Sciatic nerve (tissue), 2 donors: ENCODE results near the gene ZSWIM7. TPM values are rescaled to one million over a fixed set of nuclear protein-coding genes. Genes with fewer than 3 reads are reported as not detected.
A peak's percentile ranks its signal among the peaks of the same experiment; 100 is the strongest.
"Not testable (repeated sequence)": the region's sequence is repeated elsewhere in the genome, so short reads cannot be mapped to it uniquely, and the experiment has no call there.

Source experiments
- ATAC-seq: fragments of 200-7000 bp; cut with Tn5 transposase; one replicate; pipeline ENCODE4 v1.9.1; 2020; ENCODE audit warnings: mild to moderate bottlenecking, moderate library complexity
- DNase-seq: peaks from one replicate; pipeline ENCODE4 v3.0.0-alpha.2; 2020; ENCODE audit warnings: low spot score
- intact Hi-C: fragments of 100-400 bp; cut with DNase I; formaldehyde crosslinking; loops from one replicate; pipeline ENCODE4 v1.14.2; 2022
- total RNA-seq: library from RNA; stranded (reverse); fragmentation: NEBNext Ultra II Directional; extraction: Animal tissue kit (Norgen Biotek cat#: 25700); gene quantifications from one replicate; pipeline ENCODE4 v1.2.1, GENCODE V29; 2021
- donor health status: DM: no; HTN: no; CAD: no.
- donor health status: DM: no; HTN: no; CAD: no.

The ZSWIM7 gene
- total RNA-seq, 1 donor from 2014 or later = 19.3 TPM

DNA sequence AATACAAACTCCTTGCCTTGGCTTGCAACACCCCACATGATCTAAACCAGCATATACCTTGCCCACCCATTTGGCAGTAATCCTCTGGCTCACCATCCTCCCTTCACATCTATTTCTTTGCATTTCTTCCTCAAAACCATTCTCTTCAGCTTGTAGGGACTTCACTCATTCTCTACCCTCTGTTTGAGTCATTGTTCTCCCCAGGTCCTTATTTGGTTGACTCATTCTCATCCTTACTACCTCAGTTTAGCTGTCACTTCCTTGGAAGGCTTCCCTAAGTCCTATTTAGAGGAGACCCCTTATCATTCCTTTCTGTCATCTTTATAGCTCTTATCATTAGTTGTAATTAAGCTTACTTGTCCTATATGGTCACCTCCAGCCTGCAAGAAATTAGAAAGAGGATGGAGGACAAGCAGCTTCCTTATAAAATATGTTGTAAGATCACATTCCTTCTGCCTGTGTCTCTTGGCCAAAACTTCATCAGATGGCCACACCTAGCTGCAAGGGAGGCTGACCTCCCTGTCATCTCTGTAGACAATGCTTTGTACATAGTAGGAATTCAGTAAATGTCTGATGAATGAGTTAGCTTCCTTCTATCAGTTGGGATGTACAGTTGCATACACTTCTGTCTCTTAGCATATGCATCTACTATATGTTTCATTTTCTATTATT is 1.9 kb upstream of the ZSWIM7 start:
- intact Hi-C loops = no loop called here
- ATAC-seq = no peak
- no peak for DNase-seq

DNA sequence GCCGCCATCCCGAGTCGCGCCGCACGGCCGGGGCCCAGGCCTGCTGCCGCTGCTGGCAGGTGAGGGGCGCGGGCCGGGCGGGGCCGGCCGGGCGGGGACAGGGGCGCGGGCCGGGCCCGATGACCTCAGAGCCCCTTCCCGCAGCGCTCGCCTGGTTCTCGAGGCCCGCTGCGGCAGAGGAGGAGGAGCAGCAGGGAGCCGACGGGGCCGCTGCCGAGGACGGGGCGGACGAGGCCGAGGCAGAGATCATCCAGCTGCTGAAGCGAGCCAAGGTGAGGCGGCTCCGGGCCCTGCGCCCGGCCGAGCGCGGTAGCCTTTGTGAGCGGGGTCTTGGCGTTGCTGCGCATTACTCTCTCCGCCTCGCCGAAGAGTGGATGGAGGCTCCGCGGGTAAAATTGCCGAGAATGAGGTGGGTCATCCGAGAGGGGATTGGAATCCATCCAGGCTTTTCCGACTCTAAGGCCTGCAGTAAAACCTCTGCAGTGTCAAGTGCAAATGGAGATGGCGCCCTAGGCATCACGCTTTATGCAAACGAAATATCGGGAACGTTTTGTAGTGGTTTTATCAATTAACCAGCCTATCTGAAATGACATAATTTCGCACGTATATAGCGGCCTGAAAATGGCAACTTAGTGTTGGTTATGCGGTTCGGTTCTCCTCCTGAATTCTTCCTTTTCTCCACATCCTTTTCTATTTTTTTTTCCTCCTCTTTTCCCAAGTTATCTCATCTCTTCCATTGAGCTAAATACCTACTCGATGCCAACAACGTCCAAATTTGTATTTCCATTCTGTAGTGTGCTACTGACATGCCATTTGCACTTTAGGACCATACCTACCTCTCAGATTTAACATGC is 697 bp upstream of the ZSWIM7 start:
- DNase-seq = peak; percentile 68
- intact Hi-C loops = no loop called here
- peak; percentile 5 for ATAC-seq

DNA sequence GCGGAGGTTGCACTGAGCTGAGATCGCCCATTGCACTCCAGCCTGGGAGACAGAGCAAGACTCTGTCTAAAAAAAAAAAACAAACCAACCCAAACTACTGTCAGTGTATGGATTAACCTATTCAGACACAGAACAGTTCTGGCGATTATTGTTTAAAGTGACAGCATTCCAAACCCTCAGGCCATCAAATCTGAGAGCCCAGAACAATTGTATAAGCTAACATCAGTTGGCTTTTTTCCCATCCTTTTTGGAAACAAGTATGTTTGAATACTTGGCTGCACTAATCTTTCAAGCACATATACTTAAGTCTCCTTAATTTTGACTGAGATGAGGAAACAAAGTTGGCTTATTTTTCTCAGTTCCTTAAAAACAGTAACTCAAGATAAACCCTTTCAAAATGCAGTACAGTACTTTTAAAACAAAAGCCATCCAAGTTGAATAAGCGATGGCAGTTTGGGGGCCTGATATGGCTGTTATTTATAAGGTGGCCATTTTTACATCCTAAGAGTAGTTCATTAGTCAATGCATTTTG is 1.4 kb downstream of the ZSWIM7 start:
- intact Hi-C loops = no loop called here
- DNase-seq (no peak), ATAC-seq (no peak)

DNA sequence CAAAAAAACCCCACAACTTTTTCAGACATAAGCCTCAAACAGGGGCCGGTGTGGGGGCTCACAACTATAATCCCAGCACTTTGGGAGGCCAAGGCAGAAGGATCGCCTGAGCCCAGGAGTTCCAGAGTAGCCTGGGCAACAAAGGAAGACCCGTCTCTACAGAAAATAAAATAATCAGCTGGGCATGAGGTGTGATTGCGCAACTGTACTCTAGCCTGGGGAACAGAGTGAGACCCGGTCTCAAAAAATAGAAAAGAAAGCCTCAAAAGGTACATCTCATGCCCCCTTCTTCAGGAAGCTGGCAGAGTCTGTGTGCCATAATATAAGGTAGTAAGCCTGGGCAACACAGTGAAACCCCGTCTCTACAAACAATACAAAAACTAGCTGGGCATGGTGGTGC is 3.2 kb downstream of the ZSWIM7 start:
- intact Hi-C loops = no loop called here
- no peak for ATAC-seq
- no peak for DNase-seq

DNA sequence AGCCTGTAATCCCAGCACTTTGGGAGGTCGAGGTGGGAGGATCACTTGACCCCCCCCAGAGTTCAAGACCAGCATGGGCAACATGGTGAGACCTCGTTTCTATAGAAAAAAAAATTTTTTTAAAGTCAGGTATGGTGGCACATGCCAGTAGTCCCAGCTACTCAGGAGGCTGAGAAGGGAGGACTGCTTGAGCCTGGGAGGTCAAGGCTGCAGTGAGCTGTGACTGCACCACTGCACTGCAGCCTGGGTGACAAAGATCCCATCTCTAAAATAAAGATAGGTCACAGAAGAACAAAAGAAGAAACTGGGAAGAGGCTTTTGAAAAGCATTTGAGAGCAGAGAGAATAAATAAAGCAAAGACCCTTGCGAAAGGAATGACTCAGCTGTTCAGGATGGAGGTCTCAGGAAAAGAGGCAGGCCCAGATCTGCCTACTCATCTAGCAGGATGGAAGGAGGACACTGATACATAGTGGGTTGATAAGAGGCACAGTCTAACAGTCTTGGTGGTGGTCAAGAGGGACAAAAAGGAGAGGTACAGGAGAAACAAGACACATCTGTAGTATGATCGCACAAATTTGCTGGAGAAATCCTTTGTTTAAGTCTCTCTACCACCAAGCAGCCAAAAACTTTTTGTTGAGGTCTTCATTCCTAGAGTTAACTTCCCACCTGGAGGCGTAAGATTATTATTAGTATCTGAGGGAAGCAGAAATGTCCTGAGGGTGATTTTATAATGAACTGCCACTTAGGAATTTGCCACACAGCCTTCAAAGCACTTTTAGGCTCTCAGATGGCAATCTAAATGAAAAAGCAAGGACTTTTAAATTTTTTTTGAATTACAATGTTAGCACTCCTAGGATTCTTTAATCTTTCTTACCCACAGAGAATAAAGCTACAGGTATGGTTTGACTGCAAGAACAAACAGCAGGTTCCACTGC is 17.6 kb downstream of the ZSWIM7 start:
- no peak for DNase-seq
- intact Hi-C loops = no loop called here
- ATAC-seq = no peak

DNA sequence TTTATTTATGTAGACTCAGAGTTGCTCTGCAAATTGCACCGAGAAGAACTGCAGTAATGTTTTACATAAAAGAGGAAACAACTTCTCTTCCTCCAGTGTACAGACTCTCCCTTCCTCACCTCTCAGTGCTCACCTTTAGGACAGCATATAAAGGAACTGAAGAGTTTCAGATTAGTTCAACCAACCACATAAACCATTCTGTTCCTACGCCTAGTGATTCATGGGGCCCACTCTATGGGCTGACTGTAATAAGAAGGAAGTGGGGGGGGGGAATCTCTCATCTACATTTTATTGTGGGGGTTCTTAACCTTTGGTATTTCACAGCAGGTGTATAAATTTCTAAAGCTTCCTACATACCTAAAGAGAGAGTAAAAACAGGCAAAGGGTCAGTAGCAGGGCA is 18.3 kb downstream of the ZSWIM7 start:
- DNase-seq (no peak), ATAC-seq (no peak)
- intact Hi-C loops = no loop called here

DNA sequence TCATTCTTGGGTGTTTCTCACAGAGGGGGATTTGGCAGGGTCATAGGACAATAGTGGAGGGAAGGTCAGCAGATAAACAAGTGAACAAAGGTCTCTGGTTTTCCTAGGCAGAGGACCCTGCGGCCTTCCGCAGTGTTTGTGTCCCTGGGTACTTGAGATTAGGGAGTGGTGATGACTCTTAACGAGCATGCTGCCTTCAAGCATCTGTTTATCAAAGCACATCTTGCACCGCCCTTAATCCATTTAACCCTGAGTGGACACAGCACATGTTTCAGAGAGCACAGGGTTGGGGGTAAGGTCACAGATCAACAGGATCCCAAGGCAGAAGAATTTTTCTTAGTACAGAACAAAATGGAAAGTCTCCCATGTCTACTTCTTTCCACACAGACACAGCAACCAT is 20.5 kb downstream of the ZSWIM7 start:
- ATAC-seq, intact Hi-C loops, DNase-seq: not testable (repeated sequence)

DNA sequence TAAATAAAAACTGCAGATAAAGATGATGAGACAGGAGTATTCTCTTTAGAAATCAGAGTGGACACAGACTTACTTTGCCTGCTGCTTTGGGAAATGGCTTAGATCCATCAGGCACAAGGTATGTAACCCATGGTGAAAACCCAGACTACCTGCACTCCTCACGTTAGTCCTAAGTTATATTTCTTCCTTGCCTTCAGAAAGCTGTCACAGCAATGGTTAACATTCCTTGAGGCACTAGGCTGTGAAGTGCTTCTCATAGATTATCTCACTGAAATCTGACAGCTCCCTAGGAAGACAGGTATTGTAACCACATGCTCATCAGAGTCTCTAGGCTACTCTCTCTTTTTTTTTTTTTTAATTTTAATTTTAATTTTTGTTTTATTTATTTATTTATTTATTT is 20.9 kb downstream of the ZSWIM7 start:
- ATAC-seq = no peak
- intact Hi-C loops = no loop called here

DNA sequence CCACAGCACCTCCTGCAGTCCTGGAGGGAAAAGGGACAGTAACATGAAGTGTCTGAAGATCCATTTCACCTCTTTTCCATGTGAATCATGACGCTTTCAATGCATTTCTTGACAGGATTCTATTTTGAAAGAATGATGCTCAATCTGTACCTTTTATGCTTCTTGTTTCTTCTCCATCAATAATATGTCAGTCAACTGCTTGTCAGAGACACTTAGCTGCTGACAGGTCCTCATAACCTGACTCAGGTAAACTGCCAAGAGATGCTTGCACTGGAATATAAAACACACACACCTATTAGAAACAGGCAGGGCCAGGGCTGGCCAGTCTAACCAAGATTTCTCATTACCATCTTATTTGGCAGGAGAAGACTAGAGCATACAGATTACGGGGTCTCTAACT is 21.6 kb downstream of the ZSWIM7 start:
- DNase-seq (no peak), ATAC-seq (no peak)
- intact Hi-C loops = no loop called here

More for the DNA sequence above, 20.9 kb downstream of the ZSWIM7 start:
- no peak for DNase-seq

DNA sequence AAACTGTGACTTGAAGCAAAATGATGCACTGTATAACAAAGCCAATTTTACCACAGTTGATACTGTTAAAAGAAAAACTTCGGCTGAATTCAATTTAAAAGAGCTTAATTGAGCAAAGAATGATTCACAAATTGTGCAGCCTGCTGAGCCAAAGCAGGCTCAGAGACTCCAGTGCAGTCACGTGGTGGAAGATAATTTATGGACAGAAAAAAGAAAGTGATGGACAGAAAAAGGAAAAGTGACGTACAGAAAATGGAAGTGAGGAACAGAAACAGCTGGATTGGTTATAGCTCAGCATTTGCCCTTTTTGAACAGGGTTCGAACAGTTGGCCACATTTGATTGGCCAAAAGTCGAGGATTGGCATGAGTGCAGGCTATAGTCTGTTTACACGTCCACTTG is 25.7 kb downstream of the ZSWIM7 start:
- intact Hi-C loops = no loop called here
- no peak for ATAC-seq
- no peak for DNase-seq

DNA sequence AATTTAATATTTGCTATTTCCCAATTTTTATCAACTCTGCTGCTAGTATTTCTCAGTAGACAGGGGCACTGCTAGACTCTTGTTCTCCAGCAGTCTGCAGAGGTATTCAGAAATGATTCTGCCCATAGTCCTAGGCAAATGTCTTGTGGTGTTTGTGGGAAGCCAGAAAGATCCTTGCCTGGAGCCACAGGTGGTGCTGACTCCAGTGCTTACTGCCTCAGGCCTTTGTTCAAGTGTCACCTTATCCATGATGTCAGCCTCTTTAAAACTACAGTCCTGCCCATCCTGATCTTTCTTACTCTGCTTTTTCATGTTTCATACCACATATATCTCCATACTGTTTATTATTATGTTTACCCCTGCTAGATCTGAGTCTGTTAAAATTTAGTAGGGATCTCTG is 26.5 kb downstream of the ZSWIM7 start:
- intact Hi-C loops = no loop called here
- DNase-seq (no peak), ATAC-seq (no peak)

DNA sequence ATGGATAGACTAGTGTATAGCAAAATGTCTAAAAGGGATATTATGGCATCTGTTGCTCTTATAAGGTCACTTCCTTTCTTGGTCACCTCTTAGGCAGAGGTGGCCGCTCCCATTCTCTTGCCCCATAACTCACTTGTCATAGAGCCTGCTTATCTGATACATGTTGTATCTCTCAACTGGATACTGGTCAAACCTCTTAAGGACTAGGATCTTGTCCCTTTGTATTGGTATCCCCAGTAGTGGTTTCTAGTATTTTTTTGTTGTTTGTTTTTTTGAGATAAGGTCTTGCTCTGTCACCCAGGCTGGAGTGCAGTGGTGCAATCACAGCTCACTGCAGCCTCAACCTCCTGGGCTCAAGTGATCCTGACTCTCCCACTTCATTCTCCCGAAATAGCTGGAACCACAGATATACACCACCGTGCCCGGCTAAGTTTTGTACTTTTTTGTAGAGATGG is 27.0 kb downstream of the ZSWIM7 start:
- ATAC-seq = no peak
- no peak for DNase-seq
- intact Hi-C loops = no loop called here

DNA sequence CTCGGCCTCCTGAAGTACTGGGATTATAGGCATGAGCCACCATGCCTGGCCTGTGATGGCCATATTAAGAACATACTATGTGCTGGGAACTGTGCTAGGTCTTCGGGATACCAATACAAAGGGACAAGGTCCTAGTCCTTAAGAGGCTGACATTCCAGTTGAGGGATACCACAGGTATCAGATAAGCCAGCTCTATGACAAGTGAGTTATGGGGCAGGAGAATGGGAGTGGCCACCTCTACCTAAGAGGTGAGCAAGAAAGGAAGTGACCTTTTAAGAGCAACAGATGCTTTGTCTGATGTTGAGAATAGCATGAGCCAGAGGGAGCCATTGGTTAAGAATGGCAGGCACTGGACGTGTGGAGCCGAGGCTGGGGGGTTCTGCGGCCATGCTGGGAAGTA is 27.6 kb downstream of the ZSWIM7 start:
- DNase-seq = no peak
- intact Hi-C loops = no loop called here

DNA sequence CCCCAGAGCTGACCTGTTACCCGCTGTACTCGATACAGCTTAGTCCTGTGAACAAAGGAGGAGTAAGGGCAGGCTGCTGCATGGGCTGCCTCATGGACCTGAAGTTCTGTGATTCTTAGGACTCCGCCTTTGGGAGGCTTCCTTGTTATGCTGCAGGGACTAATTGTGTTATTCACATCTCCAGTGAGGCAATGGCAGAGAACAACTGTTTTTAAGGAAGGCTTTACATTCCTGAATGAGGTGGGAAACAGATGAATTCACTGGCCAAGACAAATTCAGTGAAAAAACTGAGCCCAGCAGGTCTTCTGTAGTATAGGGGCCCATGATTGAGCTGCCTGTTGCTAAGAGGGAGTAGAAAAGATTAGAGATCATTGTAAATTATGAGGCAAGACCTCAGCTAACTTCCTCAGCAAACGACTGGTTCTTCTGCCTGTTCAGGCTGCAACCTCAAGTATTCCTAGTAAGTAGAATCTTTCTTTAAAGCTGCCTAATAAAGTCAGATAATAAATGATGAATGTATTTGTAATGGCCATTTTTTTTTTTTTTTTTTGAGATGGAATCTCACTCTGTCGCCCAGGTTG is 28.3 kb downstream of the ZSWIM7 start:
- DNase-seq (no peak), ATAC-seq (no peak)
- intact Hi-C loops = no loop called here

More for the DNA sequence above, 27.6 kb downstream of the ZSWIM7 start:
- no peak for ATAC-seq

DNA sequence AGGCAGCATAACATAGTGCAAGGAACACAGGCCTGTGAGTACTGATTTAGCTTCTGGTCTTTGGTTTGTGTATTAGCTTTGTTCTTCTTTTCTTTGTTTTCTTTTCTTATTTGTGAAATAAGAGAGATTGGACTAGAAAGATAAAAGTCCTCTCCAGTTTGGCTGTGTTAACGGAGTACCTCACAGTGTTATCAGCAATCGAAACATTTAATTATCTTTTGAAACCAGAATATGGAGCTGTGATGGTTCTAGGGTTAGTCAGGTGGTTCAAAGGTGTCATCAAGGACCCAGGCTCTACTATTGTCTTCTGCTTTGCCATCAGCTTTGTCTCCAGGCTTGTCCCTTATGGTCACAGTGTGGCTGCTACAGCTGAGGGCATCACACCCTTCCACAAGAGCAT is 29.0 kb downstream of the ZSWIM7 start:
- intact Hi-C loops = no loop called here
- ATAC-seq = no peak
- no peak for DNase-seq

DNA sequence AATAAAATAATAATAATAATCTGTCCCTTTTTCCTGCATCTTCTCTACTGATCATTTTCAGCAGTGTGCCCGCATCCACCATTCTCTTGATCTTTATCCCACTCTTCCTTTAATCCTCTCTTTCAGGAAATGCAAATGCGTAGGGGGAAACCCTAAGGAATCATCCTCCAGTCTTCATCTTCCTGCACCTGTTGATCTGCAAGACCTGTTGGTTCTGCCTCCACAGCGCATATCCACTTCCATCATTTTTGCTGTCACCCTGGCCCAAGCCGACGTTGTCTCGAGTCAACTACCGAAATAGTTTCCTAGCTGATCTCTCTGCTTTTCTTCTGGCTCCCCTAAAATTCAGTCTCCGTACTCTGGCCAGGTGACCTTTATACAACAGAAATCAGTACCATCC is 30.0 kb downstream of the ZSWIM7 start:
- no peak for DNase-seq
- no peak for ATAC-seq
- intact Hi-C loops = no loop called here

DNA sequence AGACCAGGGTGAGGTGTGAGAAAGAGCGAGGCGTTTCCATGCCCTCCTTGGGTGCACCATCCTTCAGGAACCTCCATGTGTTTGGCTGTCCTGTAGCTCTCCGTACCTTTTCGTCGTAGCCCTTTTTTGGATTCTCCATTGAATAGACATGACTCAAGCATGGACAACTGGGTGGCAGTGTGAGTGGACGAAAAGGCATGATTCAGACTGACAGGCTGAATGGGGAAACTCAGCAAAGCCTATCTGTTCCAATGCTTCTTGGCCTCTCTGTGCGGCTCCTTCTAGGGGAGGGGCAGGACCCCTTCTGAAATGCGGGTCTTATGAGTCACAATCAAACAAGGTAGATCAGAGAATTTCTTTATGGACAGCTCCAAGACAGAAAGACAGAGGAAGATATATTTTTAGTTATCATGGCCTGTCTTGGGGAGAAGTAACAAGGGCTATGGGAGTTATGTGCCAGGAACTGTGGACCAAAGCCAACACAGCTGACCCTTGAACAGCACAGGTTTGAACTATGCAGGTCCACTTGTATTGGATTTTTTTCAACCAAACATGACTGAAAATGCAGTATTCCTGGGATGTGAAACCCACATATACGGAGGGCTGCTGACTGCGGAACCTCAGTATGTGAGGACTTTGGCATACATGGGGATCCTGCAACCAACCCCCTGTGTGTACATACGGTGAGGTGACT is 31.7 kb downstream of the ZSWIM7 start:
- intact Hi-C loops = no loop called here
- ATAC-seq = no peak
- no peak for DNase-seq

DNA sequence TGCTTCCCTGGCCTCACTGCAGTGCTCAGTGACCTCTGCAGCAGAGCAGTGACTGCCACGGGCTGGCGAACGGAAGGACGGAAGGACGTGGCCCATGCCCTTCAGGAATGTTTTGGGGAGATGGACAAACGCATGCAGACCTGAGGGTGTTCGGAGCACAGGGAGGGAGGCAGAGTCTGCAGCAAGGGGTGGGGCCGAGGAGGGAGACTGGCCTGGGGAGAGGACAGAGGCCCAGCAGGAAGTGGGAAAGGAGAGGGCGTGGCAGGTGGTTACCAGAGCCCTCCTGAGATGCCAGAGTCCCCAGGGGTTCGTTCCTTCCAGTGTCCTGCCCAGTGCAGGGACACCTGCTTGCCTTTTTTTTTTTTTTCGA is 32.6 kb downstream of the ZSWIM7 start:
- intact Hi-C loops = no loop called here
- DNase-seq (no peak), ATAC-seq (peak; percentile 38)
